AG09309 (cell line): ENCODE results near the gene GJB6.
A peak's percentile ranks its signal among the peaks of the same experiment; 100 is the strongest.

ENCODE experiments used
- DNase-seq: peaks from one replicate; pipeline ENCODE4 v3.0.0-alpha.2; 2010; ENCODE audit warnings: low read depth
- H3K4me3 ChIP-seq: 2 replicates; pipeline ENCODE4 v1.5.1; 2011; ENCODE audit warnings: mild to moderate bottlenecking, low read depth, low read length, moderate library complexity; ENCODE audit not compliant: control insufficient read depth
- CTCF ChIP-seq: IDR thresholded peaks from 2 replicates; pipeline ENCODE4 v1.5.1; 2011; ENCODE audit warnings: mild to moderate bottlenecking, low read depth, low read length, inconsistent platforms; ENCODE audit not compliant: insufficient read depth, control insufficient read depth; ENCODE audit errors: missing control alignments

GJB6 gene

GRCh38 chr13:20190481-20191310 lies 41.4 kb downstream of the GJB6 start:
- H3K4me3 ChIP-seq = no peak overlapping the region
- peak; percentile 88 for DNase-seq
- TF ChIP-seq CTCF = no peak

GRCh38 chr13:20190076-20190475 lies 42.0 kb downstream of the GJB6 start:
- no peak for TF ChIP-seq CTCF
- DNase-seq = no peak
- no peak overlapping the region for H3K4me3 ChIP-seq

- DNase-seq = no peak
- no peak for TF ChIP-seq CTCF
- H3K4me3 ChIP-seq = no peak overlapping the region
These were observed 43.2 kb downstream of the GJB6 start for GRCh38 chr13:20188667-20189553.

- no peak for TF ChIP-seq CTCF
- no peak overlapping the region for H3K4me3 ChIP-seq
- DNase-seq = no peak
These were observed 45.3 kb downstream of the GJB6 start for GRCh38 chr13:20186771-20187170.

- no peak for TF ChIP-seq CTCF
- DNase-seq = no peak
- no peak overlapping the region for H3K4me3 ChIP-seq
These were observed 46.6 kb downstream of the GJB6 start for GRCh38 chr13:20185366-20186056.

- no peak overlapping the region for H3K4me3 ChIP-seq
- peak; percentile 35 for DNase-seq
- peak; percentile 90 for TF ChIP-seq CTCF
These were observed 49.8 kb downstream of the GJB6 start for GRCh38 chr13:20182231-20182846.
